Chondrocyte (in vitro differentiated cells): ENCODE results near the gene UMAD1. TPM values are rescaled to one million over a fixed set of nuclear protein-coding genes. Genes with fewer than 3 reads are reported as not detected.

ENCODE experiments used
- DNase-seq: peaks from one replicate; pipeline ENCODE4 v3.0.0; 2021; ENCODE audit warnings: mixed read lengths, low spot score
- H3K27ac Mint-ChIP-seq: one replicate; pipeline ENCODE4 v1.8.0; 2021; ENCODE audit warnings: mild to moderate bottlenecking, moderate library complexity, mixed read lengths; ENCODE audit not compliant: unreplicated experiment
- H3K27me3 Mint-ChIP-seq: 2 replicates; pipeline ENCODE4 v1.8.0; 2021; ENCODE audit warnings: low read depth, mixed read lengths
- H3K36me3 Mint-ChIP-seq: 2 replicates; pipeline ENCODE4 v1.8.0; 2021; ENCODE audit warnings: low read depth, mixed read lengths
- H3K4me1 Mint-ChIP-seq: 2 replicates; pipeline ENCODE4 v1.8.0; 2021; ENCODE audit warnings: low read depth, mild to moderate bottlenecking, mixed read lengths
- H3K4me3 Mint-ChIP-seq: one replicate; pipeline ENCODE4 v1.8.0; 2021; ENCODE audit warnings: mild to moderate bottlenecking, moderate library complexity, mixed read lengths; ENCODE audit not compliant: unreplicated experiment
- H3K9me3 Mint-ChIP-seq: 2 replicates; pipeline ENCODE4 v1.8.0; 2021; ENCODE audit warnings: low read depth, mixed read lengths
- CTCF ChIP-seq: fragments of 200-600 bp; sonication (generic); IDR thresholded peaks from 2 replicates; pipeline ENCODE4 v1.5.0; 2021; ENCODE audit warnings: antibody characterized with exemption, mild to moderate bottlenecking, moderate library complexity
- total RNA-seq: library from RNA; stranded (reverse); gene quantifications from 3 replicates; pipeline ENCODE4 v1.2.1, GENCODE V29; 2021

Gene UMAD1
- total RNA-seq, 1 donor from 2014 or later = 5.5 TPM

DNA sequence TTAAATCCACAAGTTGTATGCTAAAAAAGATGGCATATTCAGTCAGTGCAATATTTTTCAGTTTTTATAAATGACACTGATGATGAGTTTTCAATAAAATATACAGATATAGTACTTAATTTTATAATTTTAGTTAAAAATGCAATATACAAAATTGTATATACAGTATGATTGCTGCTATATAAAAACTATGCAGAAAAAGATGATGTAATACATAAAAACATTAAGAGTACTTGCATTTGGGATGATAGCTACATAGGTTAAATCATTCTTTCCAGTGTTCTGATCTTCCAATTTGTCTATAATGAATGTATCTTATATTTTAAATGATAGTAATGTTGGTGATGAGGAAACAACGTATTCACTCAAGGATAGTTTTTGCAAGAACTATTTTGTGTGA, 169.8 kb downstream of the UMAD1 start:
- Mint-ChIP-seq H3K4me3 (no peak overlapping the region), H3K27me3 (no peaks in the 10 kb centered on the region), H3K36me3 (no peaks in the 10 kb centered on the region), H3K9me3 (no peaks in the 10 kb centered on the region), H3K27ac (no peak overlapping the region), H3K4me1 (no peaks in the 10 kb centered on the region)
- no peak for TF ChIP-seq CTCF
- DNase-seq = no peak

DNA sequence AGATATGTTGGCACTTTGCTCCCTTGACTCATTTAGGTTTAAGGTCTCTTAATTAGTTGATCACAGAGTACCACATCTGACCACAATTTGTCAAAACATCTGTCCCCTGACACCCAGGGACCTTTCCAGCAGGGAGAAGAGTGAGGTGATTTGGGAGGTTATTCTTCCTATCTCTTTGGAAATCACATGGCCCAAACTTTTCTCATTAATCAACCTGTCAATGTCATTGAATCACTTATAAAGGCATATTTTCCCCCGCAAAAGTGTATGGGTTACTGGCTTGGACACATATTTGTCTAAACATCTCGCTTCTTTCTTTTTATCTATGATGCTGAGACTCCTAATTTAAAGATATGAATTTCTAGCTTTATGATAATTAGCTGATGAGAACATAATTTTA, 170.3 kb downstream of the UMAD1 start:
- H3K9me3 Mint-ChIP-seq = no peaks in the 10 kb centered on the region
- no peak overlapping the region for H3K27ac Mint-ChIP-seq
- H3K4me3 Mint-ChIP-seq = no peak overlapping the region
- H3K36me3 Mint-ChIP-seq = no peaks in the 10 kb centered on the region
- H3K27me3 Mint-ChIP-seq = no peaks in the 10 kb centered on the region
- no peak for TF ChIP-seq CTCF
- H3K4me1 Mint-ChIP-seq = no peaks in the 10 kb centered on the region
- DNase-seq = no peak

DNA sequence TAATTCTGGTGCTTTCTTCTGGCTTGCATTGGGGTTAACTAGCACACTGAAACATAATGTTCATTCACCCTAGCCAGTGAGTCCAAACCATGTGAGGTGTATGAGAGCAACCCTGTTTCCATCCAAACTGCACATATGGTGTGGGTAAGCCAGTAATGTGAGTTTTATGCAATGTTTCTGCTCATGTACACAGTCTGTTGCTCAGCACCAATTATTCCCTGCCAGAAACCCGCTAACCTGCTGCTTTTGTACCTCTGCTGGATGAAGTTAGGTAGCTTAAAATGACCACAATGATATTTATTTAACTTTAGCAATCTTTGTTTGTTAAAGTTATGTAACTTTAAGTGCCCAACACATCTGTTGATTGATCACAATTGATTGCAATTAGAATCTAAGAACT, 171.6 kb downstream of the UMAD1 start:
- Mint-ChIP-seq H3K36me3 (no peaks in the 10 kb centered on the region), H3K4me3 (no peak overlapping the region), H3K27me3 (no peaks in the 10 kb centered on the region), H3K4me1 (no peaks in the 10 kb centered on the region), H3K9me3 (no peaks in the 10 kb centered on the region), H3K27ac (no peak overlapping the region)
- TF ChIP-seq CTCF = no peak
- DNase-seq = no peak

DNA sequence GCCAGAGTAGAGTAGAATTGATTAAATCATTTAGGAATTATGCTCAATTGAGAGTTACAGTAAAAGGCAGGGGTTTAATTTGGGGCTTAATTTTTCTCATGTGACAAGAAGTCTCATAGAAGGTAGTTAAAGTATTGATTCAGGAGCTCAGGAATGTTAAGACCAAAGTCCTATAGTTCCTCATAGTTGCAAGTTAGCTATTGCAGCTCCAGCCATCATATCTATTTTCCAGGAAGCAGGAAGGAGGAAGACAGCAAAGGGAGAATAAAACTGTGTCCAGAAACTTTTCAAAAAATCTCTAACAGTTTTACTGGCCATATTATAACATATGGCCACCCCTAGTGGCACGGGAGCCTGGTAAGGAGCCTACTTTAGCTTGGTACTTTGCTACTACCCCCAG, 174.8 kb downstream of the UMAD1 start:
- no peak for DNase-seq
- no peaks in the 10 kb centered on the region for H3K36me3 Mint-ChIP-seq
- H3K27ac Mint-ChIP-seq = no peak overlapping the region
- no peak overlapping the region for H3K4me3 Mint-ChIP-seq
- TF ChIP-seq CTCF = no peak
- no peaks in the 10 kb centered on the region for H3K4me1 Mint-ChIP-seq
- H3K27me3 Mint-ChIP-seq = no peaks in the 10 kb centered on the region
- H3K9me3 Mint-ChIP-seq = no peaks in the 10 kb centered on the region

GRCh38 chr7:7816084-7816483, 175.5 kb downstream of the UMAD1 start:
- Mint-ChIP-seq H3K36me3 (no peaks in the 10 kb centered on the region), H3K27me3 (no peaks in the 10 kb centered on the region), H3K4me3 (no peak overlapping the region), H3K4me1 (no peaks in the 10 kb centered on the region), H3K27ac (no peak overlapping the region), H3K9me3 (no peaks in the 10 kb centered on the region)
- no peak for DNase-seq
- TF ChIP-seq CTCF = no peak
